H9 (cell line): ENCODE measurements around the gene TXNDC17. TPM values are rescaled to one million over a fixed set of nuclear protein-coding genes. Genes with fewer than 3 reads are reported as not detected.

ENCODE experiments used
- DNase-seq: peaks from one replicate; pipeline ENCODE4 v3.0.0-alpha.2; 2017
- H2AFZ ChIP-seq: one replicate; pipeline ENCODE4 v1.6.1; 2013; ENCODE audit warnings: mild to moderate bottlenecking, low read length, control low read depth, moderate library complexity
- H2AK5ac ChIP-seq: 2 replicates; pipeline ENCODE4 v1.6.1; 2013; ENCODE audit warnings: low read length, control low read depth, mixed read lengths; ENCODE audit not compliant: insufficient read length
- H2BK120ac ChIP-seq: one replicate; pipeline ENCODE4 v1.6.1; 2013; ENCODE audit warnings: low read depth, mild to moderate bottlenecking, low read length, control low read depth, inconsistent platforms; ENCODE audit not compliant: poor library complexity, severe bottlenecking
- H2BK12ac ChIP-seq: 2 replicates; pipeline ENCODE4 v1.6.1; 2013; ENCODE audit warnings: low read length, control low read depth, mixed read lengths, low read depth; ENCODE audit not compliant: insufficient read length
- H2BK15ac ChIP-seq: 2 replicates; pipeline ENCODE4 v1.6.1; 2013; ENCODE audit warnings: low read depth, low read length, control low read depth
- H2BK20ac ChIP-seq: one replicate; pipeline ENCODE4 v1.6.1; 2013; ENCODE audit warnings: low read depth, mild to moderate bottlenecking, low read length, control low read depth, inconsistent platforms; ENCODE audit not compliant: poor library complexity, severe bottlenecking
- H2BK5ac ChIP-seq: 2 replicates; pipeline ENCODE4 v1.6.1; 2013; ENCODE audit warnings: low read length, control low read depth, mixed read lengths; ENCODE audit not compliant: insufficient read length
- H3K14ac ChIP-seq: 2 replicates; pipeline ENCODE4 v1.6.1; 2013; ENCODE audit warnings: low read length, control low read depth; ENCODE audit not compliant: insufficient read depth
- H3K18ac ChIP-seq: 2 replicates; pipeline ENCODE4 v1.6.1; 2013; ENCODE audit warnings: low read depth, mild to moderate bottlenecking, mixed read lengths, low read length, control low read depth; ENCODE audit not compliant: insufficient read length
- H3K23ac ChIP-seq: 2 replicates; pipeline ENCODE4 v1.6.1; 2013; ENCODE audit warnings: low read length, control low read depth, mixed read lengths, low read depth; ENCODE audit not compliant: insufficient read length
- H3K23me2 ChIP-seq: 2 replicates; pipeline ENCODE4 v1.6.1; 2013; ENCODE audit warnings: low read depth, mild to moderate bottlenecking, mixed read lengths, low read length, control low read depth; ENCODE audit not compliant: insufficient read length, poor library complexity, severe bottlenecking
- H3K27ac ChIP-seq: 2 replicates; pipeline ENCODE4 v1.5.1; 2013; ENCODE audit warnings: low read length, control low read depth, mixed read lengths, low read depth; ENCODE audit not compliant: insufficient read length
- H3K27me3 ChIP-seq: 2 replicates; pipeline ENCODE4 v1.6.1; 2013; ENCODE audit warnings: low read length, control low read depth, inconsistent platforms; ENCODE audit not compliant: insufficient read depth
- H3K4ac ChIP-seq: 2 replicates; pipeline ENCODE4 v1.6.1; 2013; ENCODE audit warnings: low read depth, mild to moderate bottlenecking, control low read depth, inconsistent platforms, low read length, moderate library complexity
- H3K4me1 ChIP-seq: 2 replicates; pipeline ENCODE4 v1.6.1; 2013; ENCODE audit warnings: low read length, control low read depth, inconsistent platforms; ENCODE audit not compliant: insufficient read depth
- H3K4me2 ChIP-seq: 2 replicates; pipeline ENCODE4 v1.6.1; 2013; ENCODE audit warnings: low read length, control low read depth, mixed read lengths; ENCODE audit not compliant: insufficient read length, insufficient read depth
- H3K56ac ChIP-seq: 2 replicates; pipeline ENCODE4 v1.6.1; 2013; ENCODE audit warnings: low read depth, mild to moderate bottlenecking, mixed read lengths, low read length, control low read depth; ENCODE audit not compliant: insufficient read length
- H3K79me1 ChIP-seq: 2 replicates; pipeline ENCODE4 v1.6.1; 2013; ENCODE audit warnings: low read depth, mild to moderate bottlenecking, moderate library complexity, low read length, control low read depth, inconsistent platforms; ENCODE audit not compliant: insufficient read depth, poor library complexity, severe bottlenecking
- H3K79me2 ChIP-seq: 2 replicates; pipeline ENCODE4 v1.6.1; 2013; ENCODE audit warnings: low read length, control low read depth, inconsistent platforms; ENCODE audit not compliant: insufficient read depth
- H3K9ac ChIP-seq: 2 replicates; pipeline ENCODE4 v1.6.1; 2013; ENCODE audit warnings: low read length, control low read depth, mixed read lengths; ENCODE audit not compliant: insufficient read length; ENCODE audit errors: extremely low read depth
- H3K9me3 ChIP-seq: one replicate; pipeline ENCODE4 v1.6.1; 2013; ENCODE audit warnings: low read depth, low read length, inconsistent platforms; ENCODE audit not compliant: control insufficient read depth
- H3T11ph ChIP-seq: one replicate; pipeline ENCODE4 v1.6.1; 2013; ENCODE audit warnings: mild to moderate bottlenecking, low read length, control low read depth, inconsistent platforms
- H4K20me1 ChIP-seq: one replicate; pipeline ENCODE4 v1.6.1; 2013; ENCODE audit not compliant: control insufficient read depth, insufficient read length, insufficient read depth
- H4K5ac ChIP-seq: 2 replicates; pipeline ENCODE4 v1.6.1; 2013; ENCODE audit warnings: low read depth, mild to moderate bottlenecking, mixed read lengths, low read length, control low read depth; ENCODE audit not compliant: insufficient read length
- H4K8ac ChIP-seq: replicated peaks from 2 replicates; pipeline ENCODE4 v1.6.1; 2013; ENCODE audit warnings: low read length, control low read depth, mixed read lengths, low read depth; ENCODE audit not compliant: insufficient read length
- H4K91ac ChIP-seq: 2 replicates; pipeline ENCODE4 v1.6.1; 2013; ENCODE audit warnings: low read depth, mild to moderate bottlenecking, moderate library complexity, mixed read lengths, low read length, control low read depth; ENCODE audit not compliant: insufficient read length
- H3K27ac Mint-ChIP-seq, 3 experiments: 2 replicates in 2 of 3; 3 replicates in 1 of 3; pipeline ENCODE4 v1.8.0; 2020 to 2021; ENCODE audit warnings: mixed read lengths in 3 of 3, mild to moderate bottlenecking in 1 of 3, moderate library complexity in 1 of 3
- H3K27me3 Mint-ChIP-seq: 2 replicates; pipeline ENCODE4 v1.8.0; 2021; ENCODE audit warnings: low read depth, mild to moderate bottlenecking, moderate library complexity, mixed read lengths
- H3K36me3 Mint-ChIP-seq, 3 experiments: 2 replicates in 2 of 3; 3 replicates in 1 of 3; pipeline ENCODE4 v1.8.0; 2020 to 2021; ENCODE audit warnings: low read depth in 3 of 3, mixed read lengths in 3 of 3; ENCODE audit not compliant: insufficient read depth in 1 of 3
- H3K4me1 Mint-ChIP-seq, 2 experiments: 2 replicates each; pipeline ENCODE4 v1.8.0; 2020; ENCODE audit warnings: mixed read lengths in 2 of 2
- H3K4me3 Mint-ChIP-seq, 2 experiments: 2 replicates in 1 of 2; 3 replicates in 1 of 2; pipeline ENCODE4 v1.8.0; 2020 to 2021; ENCODE audit warnings: mild to moderate bottlenecking in 2 of 2, mixed read lengths in 2 of 2, moderate library complexity in 1 of 2
- H3K9me3 Mint-ChIP-seq, 2 experiments: 2 replicates in 1 of 2; 3 replicates in 1 of 2; pipeline ENCODE4 v1.8.0; 2020; ENCODE audit warnings: mild to moderate bottlenecking in 2 of 2, mixed read lengths in 2 of 2, moderate library complexity in 1 of 2
- WGBS: extraction: QIAGEN DNeasy Blood & Tissue Kit; methylation state at CpG from one replicate; pipeline ENCODE4 v1.1.7; 2013; ENCODE audit warnings: missing lambda C conversion rate, low lambda C conversion rate, mixed read lengths; ENCODE audit not compliant: insufficient read length; ENCODE audit errors: extremely low coverage; 5-methylcytosine and 5-hydroxymethylcytosine counted together
- total RNA-seq: library from RNA; stranded (reverse); gene quantifications from 2 replicates; pipeline ENCODE4 v1.2.1, GENCODE V29; 2021
- TF ChIP-seq, protein P1 (sequence below): fragments of 200-600 bp; sonication (generic); conservative IDR thresholded peaks from 3 replicates; pipeline ENCODE4 v1.8.0; 2021; ENCODE audit warnings: antibody characterized with exemption, mild to moderate bottlenecking

TXNDC17 gene
- total RNA-seq, 1 experiment from 2014 or later: 170 TPM

DNA sequence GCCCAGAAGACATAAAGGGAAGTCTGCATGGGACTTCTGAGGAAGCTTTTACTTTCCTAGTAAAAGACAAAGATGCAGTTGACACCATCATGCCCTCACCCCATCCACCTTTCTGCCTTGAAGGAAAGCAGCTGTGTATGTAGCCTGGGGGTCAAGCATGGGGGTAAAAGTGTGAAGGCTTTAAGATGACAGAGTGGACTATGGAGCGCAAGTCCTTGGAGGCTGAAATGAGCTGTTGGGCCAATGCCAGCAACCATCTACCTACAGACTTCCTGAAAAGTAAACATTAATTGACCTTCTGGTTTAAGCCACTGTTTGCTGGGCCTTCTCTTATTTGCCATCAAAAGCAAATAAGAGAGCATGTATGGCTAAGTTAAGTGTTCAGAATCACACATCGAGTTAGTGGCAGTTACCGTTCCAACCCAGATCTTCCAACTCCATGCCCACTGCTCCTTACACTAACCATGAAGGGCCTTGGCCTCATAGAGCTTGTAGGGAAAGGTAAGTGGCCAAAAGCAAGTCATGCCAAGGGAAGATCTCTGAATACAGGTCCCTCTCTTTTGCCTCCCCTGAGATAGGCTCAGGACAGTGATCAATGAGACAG is 42.3 kb downstream of the TXNDC17 start:
- no peaks in the 10 kb centered on the region for H3K4me1 ChIP-seq
- H3K56ac ChIP-seq: no peak overlapping the region
- Mint-ChIP-seq H3K4me3 (no peak overlapping the region), H3K27ac (no peak overlapping the region), H3K4me1 (no peaks in the 10 kb centered on the region), H3K27me3 (peaks cover 9% of the 10 kb centered on the region), H3K9me3 (no peaks in the 10 kb centered on the region; a peak in 1 of 5 replicates), H3K36me3 (no peaks in the 10 kb centered on the region)
- no peak overlapping the region for H3K4me2 ChIP-seq
- no peak overlapping the region for H3K23ac ChIP-seq
- TF ChIP-seq, protein P1, sequence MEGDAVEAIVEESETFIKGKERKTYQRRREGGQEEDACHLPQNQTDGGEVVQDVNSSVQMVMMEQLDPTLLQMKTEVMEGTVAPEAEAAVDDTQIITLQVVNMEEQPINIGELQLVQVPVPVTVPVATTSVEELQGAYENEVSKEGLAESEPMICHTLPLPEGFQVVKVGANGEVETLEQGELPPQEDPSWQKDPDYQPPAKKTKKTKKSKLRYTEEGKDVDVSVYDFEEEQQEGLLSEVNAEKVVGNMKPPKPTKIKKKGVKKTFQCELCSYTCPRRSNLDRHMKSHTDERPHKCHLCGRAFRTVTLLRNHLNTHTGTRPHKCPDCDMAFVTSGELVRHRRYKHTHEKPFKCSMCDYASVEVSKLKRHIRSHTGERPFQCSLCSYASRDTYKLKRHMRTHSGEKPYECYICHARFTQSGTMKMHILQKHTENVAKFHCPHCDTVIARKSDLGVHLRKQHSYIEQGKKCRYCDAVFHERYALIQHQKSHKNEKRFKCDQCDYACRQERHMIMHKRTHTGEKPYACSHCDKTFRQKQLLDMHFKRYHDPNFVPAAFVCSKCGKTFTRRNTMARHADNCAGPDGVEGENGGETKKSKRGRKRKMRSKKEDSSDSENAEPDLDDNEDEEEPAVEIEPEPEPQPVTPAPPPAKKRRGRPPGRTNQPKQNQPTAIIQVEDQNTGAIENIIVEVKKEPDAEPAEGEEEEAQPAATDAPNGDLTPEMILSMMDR: no peak
- no peak overlapping the region for H3K14ac ChIP-seq
- H3K9me3 ChIP-seq: no peaks in the 10 kb centered on the region
- no peak overlapping the region for H4K8ac ChIP-seq
- no peak overlapping the region for H3K18ac ChIP-seq
- H3K79me2 ChIP-seq: no peaks in the 10 kb centered on the region
- H3K4ac ChIP-seq: no peak overlapping the region
- H3K23me2 ChIP-seq: no peaks in the 10 kb centered on the region
- H4K91ac ChIP-seq: no peak overlapping the region
- H2BK120ac ChIP-seq: no peak overlapping the region
- H2AK5ac ChIP-seq: no peak overlapping the region
- no peak overlapping the region for H2AFZ ChIP-seq
- no peak overlapping the region for H3K9ac ChIP-seq
- H2BK20ac ChIP-seq: no peak overlapping the region
- no peak overlapping the region for H4K5ac ChIP-seq
- WGBS: no CpG with 5 or more reads among the region's 3 CpGs
- H2BK5ac ChIP-seq: no peak overlapping the region
- DNase-seq: no peak
- H3T11ph ChIP-seq: no peak overlapping the region
- no peaks in the 10 kb centered on the region for H3K79me1 ChIP-seq
- H2BK15ac ChIP-seq: no peak overlapping the region
- no peaks in the 10 kb centered on the region for H3K27me3 ChIP-seq
- H4K20me1 ChIP-seq: no peaks in the 10 kb centered on the region
- H2BK12ac ChIP-seq: no peak overlapping the region
- no peak overlapping the region for H3K27ac ChIP-seq
